BJ (cell line): ENCODE data around the gene LIMCH1. TPM values are rescaled to one million over a fixed set of nuclear protein-coding genes. Genes with fewer than 3 reads are reported as not detected.
A peak's percentile ranks its signal among the peaks of the same experiment; 100 is the strongest.

Experiments used
- CTCF ChIA-PET: fragments of 350-600 bp; formaldehyde crosslinking; extraction: SDS; loops from one replicate; lab custom pipeline; 2021; ENCODE audit warnings: antibody characterized with exemption, inconsistent platforms; lab: Yijun Ruan, JAX
- POLR2A ChIA-PET: fragments of 300-600 bp; sonication (Branson Sonifier 250); formaldehyde crosslinking; extraction: SDS; loops from one replicate; lab custom pipeline; 2021; ENCODE audit warnings: antibody characterized with exemption; lab: Charles Lee
- DNase-seq: peaks from one replicate; pipeline ENCODE4 v3.0.0-alpha.2; 2011; ENCODE audit warnings: low read depth
- H3K27me3 ChIP-seq: 2 replicates; pipeline ENCODE4 v1.6.0; 2011; ENCODE audit warnings: low read length; ENCODE audit not compliant: control insufficient read depth, insufficient read depth
- H3K36me3 ChIP-seq: 2 replicates; pipeline ENCODE4 v1.5.1; 2011; ENCODE audit warnings: low read length; ENCODE audit not compliant: control insufficient read depth, insufficient read depth
- H3K4me3 ChIP-seq: 2 replicates; pipeline ENCODE4 v1.5.1; 2011; ENCODE audit warnings: low read depth, mild to moderate bottlenecking, control low read depth, low read length
- polyA plus RNA-seq: library from polyadenylated mRNA; depleted of rRNA; stranded (reverse); fragments of >200 nt; gene quantifications from 2 replicates; pipeline ENCODE4 v1.2.3, GENCODE V29; 2011
- TF ChIP-seq, protein P1 (sequence below): IDR thresholded peaks from 2 replicates; pipeline ENCODE4 v1.5.1; 2011; ENCODE audit warnings: low read depth, mild to moderate bottlenecking, control low read depth, inconsistent platforms, low read length, moderate library complexity; ENCODE audit not compliant: insufficient read depth

LIMCH1 gene
- polyA plus RNA-seq, 1 experiment: 133 TPM

DNA sequence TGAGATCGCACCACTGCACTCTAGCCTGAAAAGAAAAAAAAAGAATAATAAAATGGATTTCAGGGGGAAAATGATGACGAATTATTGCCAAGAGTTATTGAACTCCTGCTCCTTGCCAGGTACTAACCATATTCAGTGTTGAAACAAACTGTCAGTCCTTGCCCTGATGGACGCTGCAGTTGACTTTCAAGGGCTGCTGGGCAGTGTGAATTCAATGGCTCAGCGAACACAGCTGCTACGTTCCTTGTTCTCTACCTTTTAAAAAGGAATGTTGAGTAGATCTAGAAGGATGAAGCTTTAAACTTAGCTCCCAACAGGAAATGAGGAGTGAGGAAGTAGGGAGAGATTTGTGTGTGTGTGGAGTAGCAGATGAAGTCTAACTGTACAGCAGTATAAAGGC, 2.7 kb downstream of the LIMCH1 start:
- ChIA-PET POLR2A (interaction anchor here (0.7 kb wide), 1 partner anchor 1457 kb away, joined by 3 read pairs; no protein-coding TSS in a partner anchor), CTCF (interaction anchor here (1.2 kb wide), 1 partner anchor 85 kb away, joined by 3 read pairs; no protein-coding TSS in a partner anchor)
- Histone ChIP-seq H3K27me3 (no peaks in the 10 kb centered on the region), H3K36me3 (no peaks in the 10 kb centered on the region), H3K4me3 (no peak overlapping the region)
- DNase-seq: no peak
- TF ChIP-seq, protein P1, sequence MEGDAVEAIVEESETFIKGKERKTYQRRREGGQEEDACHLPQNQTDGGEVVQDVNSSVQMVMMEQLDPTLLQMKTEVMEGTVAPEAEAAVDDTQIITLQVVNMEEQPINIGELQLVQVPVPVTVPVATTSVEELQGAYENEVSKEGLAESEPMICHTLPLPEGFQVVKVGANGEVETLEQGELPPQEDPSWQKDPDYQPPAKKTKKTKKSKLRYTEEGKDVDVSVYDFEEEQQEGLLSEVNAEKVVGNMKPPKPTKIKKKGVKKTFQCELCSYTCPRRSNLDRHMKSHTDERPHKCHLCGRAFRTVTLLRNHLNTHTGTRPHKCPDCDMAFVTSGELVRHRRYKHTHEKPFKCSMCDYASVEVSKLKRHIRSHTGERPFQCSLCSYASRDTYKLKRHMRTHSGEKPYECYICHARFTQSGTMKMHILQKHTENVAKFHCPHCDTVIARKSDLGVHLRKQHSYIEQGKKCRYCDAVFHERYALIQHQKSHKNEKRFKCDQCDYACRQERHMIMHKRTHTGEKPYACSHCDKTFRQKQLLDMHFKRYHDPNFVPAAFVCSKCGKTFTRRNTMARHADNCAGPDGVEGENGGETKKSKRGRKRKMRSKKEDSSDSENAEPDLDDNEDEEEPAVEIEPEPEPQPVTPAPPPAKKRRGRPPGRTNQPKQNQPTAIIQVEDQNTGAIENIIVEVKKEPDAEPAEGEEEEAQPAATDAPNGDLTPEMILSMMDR: no peak

DNA sequence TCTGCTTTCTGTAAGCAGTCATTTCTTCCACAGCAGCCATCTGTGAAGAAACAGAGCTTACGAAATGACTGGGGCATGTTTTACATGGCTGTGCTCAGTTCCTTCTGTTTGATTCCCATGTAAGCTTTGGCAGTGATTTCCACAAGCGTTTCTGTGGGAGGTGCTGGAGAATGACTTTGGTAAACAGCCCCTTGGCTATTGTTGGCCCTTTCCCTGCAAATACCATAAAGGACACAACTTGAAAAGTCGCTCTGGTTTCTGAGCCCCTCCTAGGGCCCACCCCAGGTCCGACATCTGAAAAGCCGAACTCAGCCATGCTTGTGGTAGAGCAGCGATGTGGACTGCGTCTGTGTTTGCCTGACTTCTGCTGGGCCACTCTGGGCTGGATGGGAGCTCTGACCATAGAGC, 3.7 kb downstream of the LIMCH1 start:
- Histone ChIP-seq H3K4me3 (no peak overlapping the region), H3K36me3 (no peaks in the 10 kb centered on the region), H3K27me3 (no peaks in the 10 kb centered on the region)
- ChIA-PET CTCF (interaction anchor here (1.2 kb wide), 1 partner anchor 84 kb away, joined by 3 read pairs; no protein-coding TSS in a partner anchor), POLR2A (no interaction called here)
- TF ChIP-seq, protein P1: no peak
- DNase-seq: peak; percentile 31

DNA sequence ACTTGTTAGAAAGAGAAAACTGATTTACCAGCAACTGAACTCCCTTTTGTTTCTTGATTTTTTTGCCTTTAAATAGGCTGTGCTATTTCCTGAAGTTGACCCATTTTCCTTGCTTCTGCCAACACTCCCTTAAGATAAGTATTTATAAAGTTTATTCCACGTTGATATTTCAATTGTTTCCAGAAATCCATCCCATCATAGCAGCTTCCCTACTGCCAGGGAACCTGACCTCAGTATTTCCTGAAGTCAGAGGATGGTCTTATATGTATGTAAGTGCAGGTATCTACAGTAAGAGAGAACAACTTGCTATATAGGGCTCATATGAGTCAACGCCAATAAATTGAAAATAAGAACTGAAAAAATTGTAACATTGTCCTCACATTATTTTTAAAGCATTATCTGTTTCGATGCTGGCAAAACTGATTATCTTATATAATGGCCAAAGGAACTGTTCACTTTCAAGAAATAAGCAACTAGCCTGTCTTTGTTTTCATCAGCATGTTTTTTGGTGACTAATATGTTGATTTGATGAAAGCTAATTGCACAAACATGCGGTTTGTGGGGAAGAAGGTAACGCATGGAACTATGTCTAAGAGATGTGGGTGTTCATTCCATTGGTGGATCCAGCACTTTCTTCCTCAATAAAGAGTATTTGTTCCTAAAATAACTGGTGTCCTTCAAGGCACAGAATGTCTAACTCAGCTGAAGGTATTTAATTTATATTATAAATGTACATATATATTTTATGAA, 4.7 kb downstream of the LIMCH1 start:
- ChIA-PET POLR2A (no interaction called here), CTCF (interaction anchor here (1.4 to 2.2 kb wide), 2 partner anchors 12 to 25 kb away, joined by 3 to 5 read pairs; no protein-coding TSS in a partner anchor)
- H3K27me3 ChIP-seq: no peaks in the 10 kb centered on the region
- DNase-seq: no peak
- TF ChIP-seq, protein P1: no peak
- H3K36me3 ChIP-seq: no peaks in the 10 kb centered on the region
- no peak overlapping the region for H3K4me3 ChIP-seq

DNA sequence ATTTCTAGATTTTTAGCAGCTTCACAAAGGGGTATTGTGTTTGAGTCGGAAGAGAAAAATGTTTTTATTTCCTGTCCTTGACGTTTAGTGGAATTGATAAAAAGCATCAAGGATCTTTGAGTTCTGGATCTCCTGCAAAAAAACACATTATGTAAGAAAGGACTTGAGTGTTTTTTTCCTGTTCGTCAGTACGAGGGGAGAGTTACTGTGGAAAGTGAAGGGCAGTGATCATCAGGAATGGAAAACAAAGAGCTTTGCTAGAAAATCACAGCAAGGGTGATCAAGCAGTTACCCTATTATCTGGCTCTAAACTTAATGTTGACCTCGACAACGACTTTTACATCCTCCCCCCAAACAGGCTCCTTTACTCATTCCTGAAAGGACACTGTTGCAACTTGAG, 7.3 kb downstream of the LIMCH1 start:
- Histone ChIP-seq H3K4me3 (no peak overlapping the region), H3K36me3 (no peaks in the 10 kb centered on the region), H3K27me3 (no peaks in the 10 kb centered on the region)
- POLR2A ChIA-PET: no interaction called here
- CTCF ChIA-PET: interaction anchor here (1.2 to 2.2 kb wide), 3 partner anchors 10 to 117 kb away, joined by 4 to 5 read pairs (median 5); no protein-coding TSS in a partner anchor
- DNase-seq: no peak
- TF ChIP-seq, protein P1: no peak

DNA sequence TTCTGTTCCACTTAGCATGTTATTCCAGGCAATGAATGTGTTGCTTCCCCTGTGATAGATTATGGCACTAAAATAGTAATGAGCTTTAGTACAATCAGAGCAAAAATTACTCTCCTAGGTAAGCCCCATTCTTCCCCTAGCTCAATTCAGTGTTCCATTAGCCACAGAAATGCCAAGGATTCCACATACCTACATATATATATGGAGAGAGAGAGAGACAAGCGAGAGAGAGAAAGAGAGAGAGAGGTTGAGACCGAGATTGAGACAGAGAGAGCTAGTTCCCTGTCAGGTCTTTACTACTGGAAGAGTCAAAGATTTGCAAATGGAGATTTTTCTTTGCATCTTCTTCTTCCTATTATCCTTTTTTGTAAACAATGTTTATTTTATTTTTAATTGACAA, 8.7 kb downstream of the LIMCH1 start:
- Histone ChIP-seq H3K4me3 (no peak overlapping the region), H3K27me3 (no peaks in the 10 kb centered on the region), H3K36me3 (no peaks in the 10 kb centered on the region)
- CTCF ChIA-PET: no interaction called here
- POLR2A ChIA-PET: no interaction called here
- TF ChIP-seq, protein P1: no peak
- no peak for DNase-seq
